Right forelimb (tissue), 1 donor: ENCODE data around the gene SAFB.

Source experiments
- DNase-seq: peaks from one replicate; pipeline ENCODE4 v3.0.0-alpha.2; 2018

Gene SAFB

DNA sequence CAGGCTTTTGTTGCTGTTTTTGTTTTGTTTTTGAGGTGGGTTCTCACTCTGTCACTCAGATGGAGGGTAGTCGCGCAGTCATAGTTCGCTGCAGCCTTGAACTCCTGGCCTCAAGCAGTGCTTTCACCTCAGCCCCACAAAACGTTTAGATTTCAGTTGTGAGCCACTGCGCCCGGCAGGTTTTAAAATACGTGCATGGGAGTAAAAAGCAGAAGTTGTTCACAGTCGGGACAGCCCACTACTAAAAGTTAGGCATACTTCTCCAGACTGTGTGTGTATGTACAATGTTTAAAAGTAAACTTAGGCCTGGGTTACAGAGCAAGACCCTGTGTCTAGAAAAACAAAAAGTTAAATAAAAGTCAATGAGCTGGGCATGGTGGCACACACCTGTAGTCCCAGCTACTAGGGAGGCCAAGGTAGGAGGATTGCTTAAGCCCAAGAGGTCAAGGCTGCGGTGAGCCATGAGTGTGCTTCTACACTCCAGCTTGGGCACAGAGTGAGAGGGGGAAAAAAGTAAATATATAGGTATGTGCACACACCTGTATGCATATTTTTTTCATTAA is 6.1 kb downstream of the SAFB start:
- no peak for DNase-seq

DNA sequence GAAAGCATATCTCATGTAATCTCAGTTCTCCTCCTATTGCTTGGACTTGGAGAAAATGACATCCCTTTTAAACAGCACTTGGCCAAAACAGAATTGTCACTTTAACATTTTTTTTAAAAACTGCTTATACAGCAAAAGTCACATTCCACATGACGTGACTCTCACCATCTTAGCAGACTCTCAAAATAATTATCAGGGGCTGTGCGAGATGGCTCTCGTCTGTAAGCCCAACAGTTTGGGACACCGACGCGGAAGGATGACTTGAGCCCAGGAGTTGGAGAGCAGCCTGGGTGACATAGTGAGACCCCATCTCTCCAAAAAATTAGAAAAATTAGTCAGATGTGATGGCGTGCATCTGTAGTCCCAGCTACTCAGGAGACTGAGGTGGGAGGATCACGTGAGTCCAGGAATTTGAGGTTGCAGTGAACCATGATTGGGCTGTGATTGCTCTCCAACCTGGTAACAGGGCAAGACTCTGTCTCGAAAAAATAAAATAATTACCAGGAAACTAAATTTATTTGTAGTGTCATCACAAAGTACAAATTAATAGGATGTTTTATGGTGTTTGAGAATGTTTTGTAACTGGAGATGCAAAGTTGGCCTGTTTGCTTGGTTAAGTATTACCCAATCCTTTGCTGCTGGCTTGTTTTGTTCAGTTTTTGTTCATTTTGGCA is 8.8 kb downstream of the SAFB start:
- no peak for DNase-seq

DNA sequence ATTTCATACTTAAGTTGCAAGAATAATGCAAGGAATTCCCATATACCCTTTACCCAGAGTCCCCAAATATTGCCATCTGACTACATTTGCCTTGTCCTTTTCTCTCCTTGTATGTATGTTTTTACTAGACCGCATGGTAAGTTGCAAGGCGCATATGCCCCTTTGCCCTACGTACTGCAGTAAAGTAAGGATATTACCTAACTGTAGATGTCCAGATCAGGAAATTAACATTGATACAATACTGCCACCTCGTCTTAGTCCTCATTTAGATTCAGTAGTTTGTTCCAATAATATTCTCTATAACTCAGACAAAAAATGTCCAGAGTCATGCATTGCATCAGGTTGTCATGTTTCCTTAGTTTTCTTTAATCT is 9.3 kb downstream of the SAFB start:
- DNase-seq, result no peak

DNA sequence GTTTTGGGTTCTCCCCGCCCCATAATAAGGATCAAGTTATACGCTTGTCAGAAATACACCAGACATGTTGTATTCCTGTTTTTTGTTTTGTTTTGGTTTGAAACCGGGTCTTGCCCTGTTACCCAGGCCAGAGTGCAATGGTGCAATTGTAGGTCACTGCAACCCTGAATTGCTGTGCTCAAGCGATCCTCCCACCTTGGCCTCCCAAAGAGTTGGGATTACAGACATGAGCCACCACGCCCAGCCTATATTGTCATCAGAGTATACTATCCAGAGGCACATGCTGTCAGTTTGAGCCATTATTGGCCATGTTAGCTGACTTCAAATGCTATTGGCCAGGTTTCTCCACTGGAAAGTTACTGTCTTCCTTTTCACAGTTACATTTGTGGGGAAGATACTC is 9.8 kb downstream of the SAFB start:
- DNase-seq, result no peak

DNA sequence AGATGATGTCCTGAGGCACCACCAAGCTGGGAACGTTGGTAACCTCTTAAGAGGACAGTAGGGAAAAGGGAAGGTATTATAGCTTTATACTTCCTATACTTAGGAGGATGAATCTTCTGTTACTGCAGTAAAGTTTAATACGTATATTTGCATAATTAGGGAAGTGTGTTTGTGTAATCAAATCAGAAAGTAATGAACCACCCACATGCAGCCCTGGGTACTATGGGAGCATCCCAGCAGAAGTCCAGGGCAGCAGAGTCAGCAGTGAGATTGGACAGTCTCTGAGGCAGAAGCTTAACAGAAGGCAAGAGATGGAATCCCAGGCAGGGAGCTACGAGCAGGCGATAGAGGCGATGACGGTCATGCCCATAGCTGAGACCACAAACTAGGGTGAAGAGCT is 12.5 kb downstream of the SAFB start:
- DNase-seq, result no peak

DNA sequence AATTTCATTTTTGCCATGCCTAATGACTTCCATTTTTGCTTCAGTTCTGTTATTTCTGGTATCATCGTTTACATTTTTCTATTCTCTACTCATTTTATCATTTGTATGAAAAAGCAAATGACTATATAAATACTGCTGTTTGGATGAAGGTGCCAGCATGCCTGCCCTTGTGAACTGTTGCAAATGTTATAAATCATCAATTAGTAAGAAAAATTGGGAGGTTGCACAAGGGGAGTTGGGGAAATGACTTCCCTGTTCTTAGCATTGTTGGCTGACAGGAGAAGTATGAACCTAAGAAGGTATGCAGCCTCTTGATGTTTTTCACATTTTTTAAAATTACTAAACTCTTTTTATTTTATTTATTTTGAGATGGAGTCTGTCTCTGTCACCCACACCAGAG is 15.1 kb downstream of the SAFB start:
- DNase-seq, result no peak

DNA sequence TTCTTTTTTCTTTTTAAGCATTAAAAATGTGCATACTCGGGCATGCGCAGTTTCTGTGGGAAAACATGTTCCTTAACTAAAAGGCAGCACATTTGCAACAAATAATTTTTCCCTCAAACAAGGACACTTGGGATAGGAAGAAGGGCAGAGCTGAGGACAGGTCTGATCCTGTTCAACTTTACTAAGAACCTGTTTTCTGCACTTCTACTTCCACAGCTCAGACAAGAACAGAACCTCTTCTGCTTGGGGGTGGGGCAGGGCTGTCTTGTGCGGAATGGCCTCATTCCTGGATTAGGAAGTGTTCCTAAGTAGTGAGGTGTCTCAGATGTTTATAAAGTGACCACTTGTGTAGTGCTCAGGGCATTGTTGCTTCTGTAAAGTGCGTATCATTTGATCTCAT is 18.3 kb downstream of the SAFB start:
- no peak for DNase-seq

DNA sequence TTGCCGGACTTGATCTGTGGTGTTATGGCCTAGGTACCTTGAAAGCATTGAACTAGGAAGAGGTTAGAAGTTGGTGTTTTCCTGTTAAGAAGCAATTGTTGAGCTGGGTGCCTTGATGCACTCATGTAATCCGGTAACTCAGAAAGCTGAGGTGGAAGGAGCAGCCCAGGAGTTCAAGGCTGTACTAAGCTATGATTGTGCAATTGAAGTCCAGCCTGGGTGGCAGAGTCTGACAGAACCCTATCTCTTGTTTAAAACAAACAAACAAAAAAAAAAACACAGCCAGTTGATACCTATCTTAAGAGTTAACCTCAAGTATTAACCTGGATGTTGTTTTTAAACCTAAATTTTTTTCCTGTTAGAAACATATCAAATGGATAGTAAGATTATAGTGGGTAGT is 19.3 kb downstream of the SAFB start:
- DNase-seq, result no peak

DNA sequence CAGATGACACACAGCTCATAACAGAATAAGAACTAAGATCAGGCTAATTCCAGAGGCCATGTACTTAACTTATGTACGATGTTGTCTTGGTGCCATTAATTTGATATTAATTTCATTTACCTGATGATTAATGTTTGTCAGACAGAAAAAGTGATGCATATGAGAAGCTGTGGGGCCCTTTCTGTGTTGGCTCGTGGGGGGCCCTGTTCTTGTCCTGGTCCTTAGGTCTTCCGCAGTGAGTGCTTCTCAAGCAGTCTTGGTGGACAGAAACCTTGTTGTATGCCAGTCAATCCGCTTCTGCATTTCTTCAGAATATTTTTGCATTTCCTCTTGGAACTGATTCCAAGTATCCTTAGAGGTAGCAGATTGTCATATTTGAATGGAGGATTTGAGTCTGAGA is 20.2 kb downstream of the SAFB start:
- no peak for DNase-seq

DNA sequence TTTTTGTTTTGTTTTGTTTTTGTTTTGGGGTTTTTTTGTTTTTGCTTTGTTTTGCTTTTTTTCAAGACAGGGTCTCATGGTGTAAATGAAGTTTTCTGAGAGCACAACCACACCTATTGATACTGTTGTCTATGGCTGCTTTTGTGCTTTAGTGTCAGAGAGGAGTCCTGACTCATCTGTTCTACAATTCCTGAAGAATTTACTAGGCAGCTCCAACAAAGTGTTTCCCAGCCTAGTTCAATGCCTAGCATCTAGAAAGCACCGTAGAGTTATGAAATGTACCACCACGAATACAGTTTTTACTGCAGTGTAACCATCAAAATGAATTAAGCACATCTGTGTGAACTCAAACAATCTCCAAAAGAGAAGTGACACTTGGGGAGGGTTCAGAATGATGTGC is 21.2 kb downstream of the SAFB start:
- no peak for DNase-seq

DNA sequence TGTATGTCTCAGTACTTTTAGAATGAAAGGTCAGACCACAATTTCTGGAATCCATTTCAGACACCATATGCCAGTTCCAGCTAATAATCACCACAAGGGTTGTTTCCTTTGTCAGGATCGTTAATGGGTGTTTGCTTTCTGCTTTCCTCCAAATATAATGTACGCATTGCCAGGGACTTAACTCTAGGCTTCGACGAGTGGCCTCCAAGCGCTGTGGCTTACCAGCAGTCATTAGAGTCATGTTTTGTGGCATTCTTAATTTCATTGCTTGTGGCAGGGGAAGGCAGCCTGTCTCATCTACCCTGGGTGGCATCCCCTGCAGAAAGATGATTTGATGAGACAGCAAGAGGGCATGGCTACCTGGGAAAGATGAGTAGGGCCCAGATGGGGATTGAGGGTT is 22.5 kb downstream of the SAFB start:
- no peak for DNase-seq

DNA sequence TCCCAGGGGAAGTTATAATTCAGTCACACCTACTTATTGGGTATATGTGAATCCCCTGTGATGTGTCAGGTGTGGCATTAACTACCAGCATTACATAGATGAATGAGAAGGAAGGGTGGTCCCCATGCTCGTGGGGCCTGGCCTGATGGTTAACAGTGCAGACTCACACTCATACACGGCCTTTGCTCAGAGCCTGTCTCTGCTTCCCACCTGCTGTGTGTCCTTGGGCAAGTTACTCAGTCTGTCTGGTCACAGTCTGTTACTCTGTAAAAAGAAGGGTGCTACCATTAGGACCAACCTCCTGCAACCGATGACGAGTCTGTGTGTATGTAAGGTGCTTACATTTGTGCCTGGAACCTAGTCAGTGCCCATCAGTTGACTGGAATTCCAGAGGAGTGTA is 23.8 kb downstream of the SAFB start:
- no peak for DNase-seq

DNA sequence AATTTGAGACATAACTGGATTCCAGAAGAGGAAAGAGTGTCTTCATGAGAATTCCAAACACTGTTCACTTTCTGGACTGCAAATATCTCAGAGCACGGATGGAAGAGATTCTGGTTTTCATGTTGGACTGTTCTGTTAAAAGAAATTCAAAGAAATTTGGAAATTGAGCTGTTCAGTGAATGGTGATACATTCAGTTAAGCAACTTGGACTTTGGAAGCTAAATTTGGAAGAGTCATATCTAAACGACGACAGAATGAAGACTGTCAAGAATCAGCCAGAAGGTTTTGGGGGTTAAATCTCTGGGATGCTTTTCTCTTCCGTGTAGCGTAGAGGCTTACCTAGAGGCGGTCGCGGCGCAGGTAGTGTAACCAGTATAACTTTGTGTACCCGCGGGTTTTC is 25.6 kb downstream of the SAFB start:
- no peak for DNase-seq

DNA sequence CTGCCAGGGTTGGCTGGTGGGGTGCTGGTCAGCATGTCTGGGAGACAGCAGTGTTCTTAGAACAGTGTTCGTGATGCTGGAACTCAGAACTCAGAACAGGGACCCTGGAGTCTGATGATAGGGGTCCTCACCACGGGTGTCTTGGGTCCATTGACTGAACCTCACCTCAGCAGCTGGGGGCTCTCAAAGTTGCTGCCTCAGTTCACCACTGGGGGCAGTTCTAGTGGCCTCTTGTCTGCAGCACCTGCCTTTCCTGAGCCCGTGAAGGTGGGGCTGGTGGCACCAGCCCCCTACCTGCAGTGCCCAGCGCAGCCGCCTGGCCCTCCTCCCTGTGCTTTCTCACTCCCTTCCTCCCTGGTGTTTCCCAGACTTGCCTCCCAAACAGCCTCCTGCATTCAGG is 28.5 kb downstream of the SAFB start:
- no peak for DNase-seq

DNA sequence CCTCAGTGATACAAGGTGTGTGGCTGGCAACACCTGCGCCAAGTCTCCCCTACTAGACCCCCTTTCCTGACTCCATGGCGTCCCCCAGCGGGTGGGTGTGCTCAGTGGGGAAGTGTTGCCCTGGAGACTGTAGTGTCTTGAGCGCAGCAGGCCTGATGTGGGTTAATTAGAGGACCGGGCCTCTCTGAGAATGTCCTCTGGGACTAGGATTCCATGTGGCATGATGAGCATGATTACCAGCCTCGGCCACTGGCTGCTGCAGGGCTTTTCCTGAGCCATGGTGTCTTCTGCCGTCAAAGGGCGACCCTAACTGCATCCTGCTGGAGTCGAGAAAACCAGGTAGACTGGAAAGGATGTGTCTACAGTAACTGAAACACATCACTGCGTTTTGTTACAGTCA is 29.4 kb downstream of the SAFB start:
- DNase-seq, result no peak

DNA sequence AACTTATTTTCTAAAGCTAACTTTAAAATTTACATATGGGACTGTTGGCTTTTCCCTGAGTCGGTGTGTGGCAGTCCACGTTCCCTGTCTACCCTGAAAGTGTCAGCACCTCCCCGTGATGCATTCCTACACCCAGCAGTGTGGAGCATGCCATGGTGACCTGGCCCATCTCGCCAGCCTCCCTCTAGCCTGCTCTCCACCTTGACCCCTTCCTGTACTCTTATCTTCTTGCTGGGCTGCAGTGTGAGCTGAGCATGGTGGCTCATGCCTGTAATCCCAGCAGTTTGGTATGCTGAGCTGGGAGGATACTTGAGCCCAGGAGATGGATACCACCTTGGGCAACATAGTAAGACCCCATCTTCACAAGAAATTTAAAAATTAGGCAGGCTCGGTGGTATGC is 32.0 kb downstream of the SAFB start:
- DNase-seq, result no peak

DNA sequence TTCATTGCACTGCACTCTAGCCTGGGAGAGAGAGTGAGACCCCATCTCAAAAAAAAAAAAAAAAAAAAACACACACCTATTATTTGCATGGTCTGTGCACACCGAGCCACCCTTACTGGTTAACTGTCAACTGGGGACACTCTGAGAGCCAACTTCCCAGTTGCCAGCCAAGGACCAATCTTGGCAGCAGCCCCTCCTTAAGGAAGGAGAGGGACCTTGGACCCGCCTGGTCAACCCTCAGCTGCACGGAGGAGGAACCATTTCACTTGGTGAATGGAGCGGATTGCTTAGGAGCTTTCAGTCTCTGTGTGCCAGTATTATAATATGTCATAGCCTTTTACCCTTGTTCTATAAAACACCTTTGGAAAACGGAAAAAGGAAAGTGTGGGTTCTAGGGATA is 32.5 kb downstream of the SAFB start:
- no peak for DNase-seq

DNA sequence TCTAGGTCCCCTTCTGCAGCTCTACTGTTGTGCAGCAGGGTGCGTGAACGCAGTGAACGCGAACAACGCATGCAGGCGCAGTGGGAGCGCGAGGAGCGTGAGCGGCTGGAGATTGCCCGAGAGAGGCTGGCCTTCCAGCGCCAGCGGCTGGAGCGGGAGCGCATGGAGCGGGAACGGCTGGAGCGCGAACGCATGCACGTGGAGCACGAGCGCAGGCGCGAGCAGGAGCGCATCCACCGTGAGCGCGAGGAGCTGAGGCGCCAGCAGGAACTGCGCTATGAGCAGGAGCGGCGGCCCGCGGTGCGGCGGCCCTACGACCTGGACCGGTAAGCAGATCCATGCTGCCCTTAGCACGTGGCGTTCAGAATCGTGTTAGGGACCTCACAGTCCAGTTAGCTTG is 38.6 kb downstream of the SAFB start:
- DNase-seq, result no peak

DNA sequence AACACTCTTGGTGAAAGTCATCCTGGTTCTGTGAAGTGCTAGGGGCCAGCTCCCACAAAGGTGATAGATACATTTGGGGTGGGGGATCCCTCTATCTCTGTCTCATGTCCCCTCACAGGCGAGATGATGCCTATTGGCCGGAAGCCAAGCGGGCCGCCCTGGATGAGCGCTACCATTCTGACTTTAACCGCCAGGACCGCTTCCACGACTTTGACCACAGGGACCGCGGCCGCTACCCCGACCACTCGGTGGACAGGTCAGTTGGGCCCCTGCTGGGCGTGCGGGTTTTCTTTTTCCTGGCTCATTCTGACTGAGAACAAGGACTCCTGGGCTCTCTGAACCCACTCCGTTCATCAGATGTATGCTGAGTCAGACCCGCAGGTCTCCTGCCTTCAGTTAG is 41.0 kb downstream of the SAFB start:
- no peak for DNase-seq

DNA sequence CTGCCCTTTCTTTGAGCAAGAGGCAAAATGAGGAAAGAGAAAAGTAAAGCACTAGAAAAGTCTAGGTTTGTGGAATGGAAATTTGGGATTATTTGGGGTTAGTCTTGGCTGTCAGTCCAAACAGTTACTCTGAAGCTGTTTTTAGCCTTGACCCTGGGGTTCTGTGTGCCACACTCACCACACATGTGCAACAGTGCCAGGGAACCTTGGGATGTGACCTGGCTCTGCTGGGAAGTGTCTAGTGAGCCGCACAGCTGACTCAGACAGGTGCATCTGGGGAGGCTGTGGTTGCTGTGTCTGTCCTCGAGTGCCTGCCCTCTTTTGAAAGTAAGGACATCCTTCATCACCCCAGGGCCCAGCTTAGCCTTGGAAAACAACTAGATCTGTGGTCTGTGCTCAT is 41.6 kb downstream of the SAFB start:
- no peak for DNase-seq

DNA sequence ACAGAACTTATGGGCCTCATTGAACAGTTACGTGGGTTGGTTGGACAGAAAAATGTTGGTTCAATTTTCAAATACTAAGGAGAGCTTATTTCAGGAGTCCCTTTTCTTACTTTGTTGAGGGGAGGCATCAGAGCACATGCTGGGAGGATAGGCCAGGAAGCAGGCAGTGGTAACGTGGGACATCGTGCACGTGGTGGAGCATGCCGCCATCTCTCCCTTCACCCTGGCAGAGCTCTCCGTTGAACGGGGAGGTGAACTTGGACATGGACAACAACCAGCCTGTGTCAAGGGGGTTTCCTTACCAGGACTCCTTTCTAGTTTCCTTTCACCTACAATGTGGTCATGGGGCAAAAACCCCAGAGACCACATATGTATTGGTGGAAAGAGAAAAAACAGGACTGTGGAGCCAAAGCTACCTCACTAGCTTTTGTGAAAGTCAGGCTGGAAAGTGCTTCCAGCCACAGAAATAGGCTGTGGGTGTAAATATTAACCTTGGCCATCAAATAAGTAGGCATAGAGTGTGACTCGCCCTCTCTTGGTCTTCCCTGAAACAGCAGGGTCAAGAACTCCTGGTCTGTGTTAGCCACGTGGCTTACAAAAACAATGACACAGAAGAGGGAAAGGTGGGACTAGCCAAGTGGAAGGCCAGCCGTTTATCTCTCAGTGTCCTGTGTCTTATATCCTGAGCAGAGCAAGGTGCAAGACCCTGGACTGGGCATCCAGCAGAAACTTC is 43.1 kb downstream of the SAFB start:
- DNase-seq, result no peak

DNA sequence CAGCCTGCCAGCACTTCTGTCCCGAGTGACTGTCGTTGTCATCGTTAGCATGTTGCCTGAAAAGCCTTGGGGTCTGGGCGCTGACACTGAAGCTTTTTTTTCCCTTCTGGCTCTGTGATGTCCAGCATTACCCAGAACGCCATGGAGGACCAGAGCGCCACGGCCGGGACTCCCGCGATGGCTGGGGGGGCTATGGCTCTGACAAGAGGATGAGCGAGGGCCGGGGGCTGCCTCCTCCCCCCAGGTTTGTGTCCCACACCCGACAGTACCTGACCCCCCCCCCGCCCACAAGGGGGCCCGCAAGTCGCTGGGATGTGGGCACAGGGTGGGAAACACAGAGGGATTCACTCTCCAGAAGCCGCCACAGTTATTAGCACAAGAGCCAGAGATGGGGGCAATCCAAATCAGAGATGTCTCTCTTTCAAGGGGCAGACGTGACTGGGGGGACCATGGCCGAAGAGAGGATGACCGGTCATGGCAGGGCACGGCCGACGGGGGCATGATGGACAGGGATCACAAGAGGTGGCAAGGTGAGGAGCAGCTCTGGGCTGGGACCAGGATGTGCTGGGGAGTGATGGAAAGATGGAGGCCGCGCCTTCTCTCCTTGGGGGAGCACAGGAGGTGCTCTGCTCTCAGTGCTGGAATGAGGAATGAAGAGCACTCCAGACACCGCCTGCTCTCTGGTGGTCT is 44.2 kb downstream of the SAFB start:
- no peak for DNase-seq

DNA sequence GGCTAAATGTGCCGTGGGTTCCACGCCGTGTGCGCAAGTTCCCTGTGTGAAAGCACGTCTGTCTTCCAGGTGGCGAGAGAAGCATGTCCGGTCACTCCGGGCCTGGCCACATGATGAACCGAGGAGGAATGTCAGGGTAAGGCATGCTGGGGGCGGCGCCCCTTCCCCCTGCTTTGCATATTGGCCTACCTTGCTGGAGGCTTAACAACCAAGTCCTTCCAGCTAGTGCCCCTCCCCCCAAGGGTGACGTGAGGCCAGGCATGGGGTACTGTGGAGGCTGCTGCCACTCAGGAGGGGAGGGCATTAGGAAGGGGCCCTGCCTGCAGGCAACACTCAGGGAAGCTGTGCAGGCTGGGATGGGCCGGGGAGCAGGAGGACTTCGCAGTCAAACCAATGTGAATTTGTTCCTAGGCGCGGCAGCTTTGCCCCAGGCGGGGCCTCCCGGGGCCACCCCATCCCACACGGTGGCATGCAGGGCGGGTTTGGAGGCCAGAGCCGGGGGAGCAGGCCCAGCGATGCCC is 44.9 kb downstream of the SAFB start:
- no peak for DNase-seq

DNA sequence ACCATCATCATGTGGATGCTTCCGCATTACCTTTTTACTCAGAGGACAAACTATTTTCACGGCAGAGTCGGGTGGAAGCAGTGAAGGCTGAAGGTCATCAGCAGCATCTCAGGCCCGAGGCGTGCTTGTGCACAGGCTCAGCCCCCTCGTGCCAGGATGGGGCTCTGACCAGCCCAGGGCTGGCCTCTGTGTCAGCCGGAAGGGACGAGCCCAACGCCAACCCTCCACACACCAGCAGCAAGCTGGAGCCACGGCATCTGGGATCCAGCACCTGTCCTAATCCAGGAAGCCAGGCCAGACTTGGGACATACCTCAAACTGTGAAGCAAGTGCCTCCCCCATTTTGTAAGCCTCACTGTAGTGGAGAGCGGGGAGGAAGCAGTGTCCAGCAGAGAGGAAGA is 46.3 kb downstream of the SAFB start:
- no peak for DNase-seq
